Esophagus (tissue), 2 donors: Measurements from ENCODE around the gene CCBE1. TPM values are rescaled to one million over a fixed set of nuclear protein-coding genes. Genes with fewer than 3 reads are reported as not detected.

Experiments
- H3K27ac ChIP-seq, 2 donors: one replicate each; pipeline ENCODE4 v1.5.1; 2013; ENCODE audit warnings: low read depth in 2 of 2, mild to moderate bottlenecking in 2 of 2, inconsistent platforms in 1 of 2, low read length in 1 of 2, moderate library complexity in 1 of 2
- H3K27me3 ChIP-seq, 2 donors: one replicate each; pipeline ENCODE4 v1.6.1; 2013; ENCODE audit warnings: low read length in 2 of 2, control low read depth in 1 of 2, mild to moderate bottlenecking in 1 of 2; ENCODE audit not compliant: insufficient read depth in 2 of 2, control insufficient read depth in 1 of 2
- H3K36me3 ChIP-seq, 2 donors: one replicate each; pipeline ENCODE4 v1.6.1; 2013; ENCODE audit warnings: low read length in 1 of 2; ENCODE audit not compliant: control insufficient read depth in 2 of 2, insufficient read depth in 2 of 2
- H3K4me1 ChIP-seq, 2 donors: one replicate each; pipeline ENCODE4 v1.6.1; 2013; ENCODE audit warnings: low read length in 1 of 2; ENCODE audit not compliant: control insufficient read depth in 2 of 2, insufficient read depth in 2 of 2
- H3K4me3 ChIP-seq, 2 donors: one replicate each; pipeline ENCODE4 v1.5.1; 2013; ENCODE audit warnings: low read length in 2 of 2, mild to moderate bottlenecking in 2 of 2, low read depth in 1 of 2, moderate library complexity in 1 of 2
- H3K9me3 ChIP-seq, 2 donors: one replicate each; pipeline ENCODE4 v1.6.1; 2013; ENCODE audit warnings: mild to moderate bottlenecking in 2 of 2, low read depth in 1 of 2, low read length in 1 of 2, moderate library complexity in 1 of 2; ENCODE audit not compliant: control insufficient read depth in 2 of 2, insufficient read depth in 1 of 2
- WGBS, 2 donors: extraction: QIAGEN DNeasy Blood & Tissue Kit; methylation state at CpG; one replicate each; pipeline ENCODE4 v1.1.7; 2013; 5-methylcytosine and 5-hydroxymethylcytosine counted together
- polyA plus RNA-seq, 2 donors: library from polyadenylated mRNA; stranded (reverse); fragments of 200-250 nt; gene quantifications; one replicate each; pipeline ENCODE4 v1.2.3, GENCODE V29; 2013
- donor health status: healthy with polysubstance abuse.
- donor health status: Bipolar disorder and iron deficiency.

Gene CCBE1
- polyA plus RNA-seq, 2 donors: 0.18 to 0.34 TPM

DNA sequence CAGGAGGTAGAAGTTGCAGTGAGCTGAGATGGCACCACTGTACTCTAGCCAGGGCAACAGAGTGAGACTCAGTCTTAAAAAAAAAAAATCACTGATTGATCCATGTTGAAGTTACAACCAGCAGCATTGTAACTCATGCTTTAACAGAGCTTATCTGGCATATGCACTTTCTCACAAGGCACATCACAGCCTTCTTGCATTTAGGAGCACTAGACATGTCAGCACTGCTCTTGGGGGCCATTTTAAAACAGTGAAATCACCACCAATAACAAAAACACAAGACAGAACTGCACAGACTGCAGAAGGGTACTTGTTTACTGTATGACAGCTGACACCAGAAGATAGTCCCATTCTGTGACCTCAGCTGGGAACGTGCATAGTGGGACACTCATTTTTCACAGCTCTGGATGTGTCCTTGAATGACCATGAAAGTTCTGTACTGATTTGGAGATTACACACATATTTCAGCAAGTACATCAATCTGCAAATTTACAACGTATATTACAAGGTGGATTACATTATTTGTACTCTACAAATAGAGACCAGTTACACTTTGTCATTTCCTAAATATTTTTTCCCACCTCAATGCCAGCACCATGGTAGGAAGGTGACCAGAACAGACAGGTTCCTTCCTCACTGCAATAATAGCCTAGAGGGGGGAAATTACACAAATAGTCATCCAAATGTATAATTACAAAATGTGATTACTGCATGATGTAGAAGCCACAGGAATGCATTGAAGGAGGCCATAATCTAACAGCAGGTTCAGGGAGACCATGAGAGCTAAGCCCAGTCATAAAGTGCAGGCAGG lies 35.1 kb downstream of the CCBE1 start:
- no peaks in the 10 kb centered on the region for H3K9me3 ChIP-seq
- no peaks in the 10 kb centered on the region for H3K4me1 ChIP-seq
- no peak overlapping the region for H3K27ac ChIP-seq
- WGBS, 2 donors: 31 to 44% methylated on average over 2 of the region's 2 CpGs
- H3K27me3 ChIP-seq: no peaks in the 10 kb centered on the region
- H3K36me3 ChIP-seq: no peaks in the 10 kb centered on the region
- H3K4me3 ChIP-seq: no peak overlapping the region

DNA sequence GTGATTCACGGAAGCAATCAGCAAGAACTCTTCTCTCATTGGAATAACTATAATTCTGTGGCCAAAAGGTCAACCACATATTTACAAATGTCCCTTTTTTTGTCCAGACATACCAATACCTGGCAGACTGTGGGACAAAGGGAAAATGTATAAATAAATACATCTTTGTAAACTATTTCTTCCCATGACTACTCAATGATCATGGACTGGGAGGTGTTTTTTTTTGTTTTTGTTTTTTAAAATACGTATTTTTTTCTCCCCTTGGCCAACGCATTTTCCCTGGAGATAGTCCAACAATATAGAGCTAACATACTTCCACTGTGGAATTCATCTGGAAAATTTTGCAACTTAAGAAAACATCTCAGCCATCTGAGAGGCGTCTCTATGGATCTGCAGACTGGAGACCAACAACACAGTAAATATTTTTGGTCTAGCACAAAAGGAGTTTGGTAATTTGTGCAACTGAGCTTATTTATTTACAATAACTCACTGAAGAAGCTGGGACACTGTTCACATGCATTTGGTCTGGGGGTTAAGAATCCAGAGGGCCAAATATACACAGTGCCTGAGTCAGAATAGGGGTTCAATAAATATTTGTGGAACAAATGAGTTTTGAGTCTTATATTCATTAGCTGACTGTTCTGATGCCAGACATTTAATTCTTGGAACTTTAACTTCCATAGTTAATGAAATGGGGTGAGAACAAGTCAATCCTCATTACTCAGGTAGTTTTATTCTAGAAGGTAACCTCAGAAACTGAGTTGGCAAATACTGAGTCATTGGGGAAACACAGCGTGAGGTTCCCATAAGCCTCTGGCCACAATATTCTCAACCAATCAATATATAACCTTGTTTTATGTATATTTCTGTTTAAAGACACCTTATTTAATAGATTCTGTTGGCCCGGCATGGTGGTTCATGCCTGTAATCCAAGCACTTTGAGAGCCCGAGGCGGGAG lies 36.2 kb downstream of the CCBE1 start:
- no peaks in the 10 kb centered on the region for H3K36me3 ChIP-seq
- no peaks in the 10 kb centered on the region for H3K27me3 ChIP-seq
- H3K27ac ChIP-seq: no peak overlapping the region
- WGBS, 2 donors: 69 to 77% methylated on average over 8 of the region's 8 CpGs
- no peak overlapping the region for H3K4me3 ChIP-seq
- no peaks in the 10 kb centered on the region for H3K4me1 ChIP-seq
- H3K9me3 ChIP-seq: no peaks in the 10 kb centered on the region

- WGBS, 2 donors: 61 to 62% methylated on average over 4 of the region's 4 CpGs
- Histone ChIP-seq H3K4me3 (no peak overlapping the region), H3K27ac (no peak overlapping the region), H3K4me1 (no peaks in the 10 kb centered on the region), H3K9me3 (no peaks in the 10 kb centered on the region), H3K27me3 (no peaks in the 10 kb centered on the region), H3K36me3 (no peaks in the 10 kb centered on the region)
These were observed 36.9 kb downstream of the CCBE1 start for GRCh38 chr18:59660366-59660765.

- no peak overlapping the region for H3K27ac ChIP-seq
- no peaks in the 10 kb centered on the region for H3K9me3 ChIP-seq
- 74 to 80% methylated on average over 14 of the region's 14 CpGs for WGBS, 2 donors
- H3K4me3 ChIP-seq: no peak overlapping the region
- H3K27me3 ChIP-seq: no peaks in the 10 kb centered on the region
- H3K36me3 ChIP-seq: no peaks in the 10 kb centered on the region
- H3K4me1 ChIP-seq: no peaks in the 10 kb centered on the region
These were observed 37.6 kb downstream of the CCBE1 start for GRCh38 chr18:59659508-59660170.

DNA sequence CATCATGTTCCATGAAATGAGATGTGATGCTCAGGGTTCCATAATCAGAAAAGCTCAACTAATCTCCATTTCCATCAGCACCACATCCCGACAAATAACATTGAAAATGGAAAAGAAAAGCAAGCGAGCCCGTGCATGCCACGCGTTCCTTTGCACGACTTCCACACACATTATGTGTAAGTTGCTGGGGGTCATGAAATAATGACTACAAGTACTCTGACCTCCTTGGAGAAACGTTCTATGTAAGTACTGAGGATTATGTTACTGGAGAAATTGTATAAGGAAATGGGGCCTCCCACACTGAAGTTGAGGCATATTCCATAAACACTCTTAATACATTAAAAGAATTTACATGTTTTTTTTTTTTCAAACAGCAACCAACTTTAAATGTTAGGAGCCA lies 38.3 kb downstream of the CCBE1 start:
- Histone ChIP-seq H3K9me3 (no peaks in the 10 kb centered on the region), H3K36me3 (no peaks in the 10 kb centered on the region), H3K27me3 (no peaks in the 10 kb centered on the region), H3K4me3 (no peak overlapping the region), H3K27ac (no peak overlapping the region), H3K4me1 (no peaks in the 10 kb centered on the region)
- WGBS, 2 donors: 84 to 88% methylated on average over 7 of the region's 7 CpGs

GRCh38 chr18:59657012-59657411 lies 40.2 kb downstream of the CCBE1 start:
- H3K4me1 ChIP-seq: no peaks in the 10 kb centered on the region
- no peak overlapping the region for H3K27ac ChIP-seq
- H3K27me3 ChIP-seq: no peaks in the 10 kb centered on the region
- no peaks in the 10 kb centered on the region for H3K36me3 ChIP-seq
- no peaks in the 10 kb centered on the region for H3K9me3 ChIP-seq
- H3K4me3 ChIP-seq: no peak overlapping the region
- WGBS, 2 donors: 80 to 82% methylated on average over 5 of the region's 5 CpGs

- 87 to 89% methylated on average over 6 of the region's 6 CpGs for WGBS, 2 donors
- Histone ChIP-seq H3K27ac (no peak overlapping the region), H3K4me1 (no peaks in the 10 kb centered on the region), H3K27me3 (no peaks in the 10 kb centered on the region), H3K9me3 (no peaks in the 10 kb centered on the region), H3K36me3 (no peaks in the 10 kb centered on the region), H3K4me3 (no peak overlapping the region)
These were observed 40.8 kb downstream of the CCBE1 start for GRCh38 chr18:59656373-59656887.

- no peaks in the 10 kb centered on the region for H3K9me3 ChIP-seq
- H3K4me3 ChIP-seq: no peak overlapping the region
- no peaks in the 10 kb centered on the region for H3K4me1 ChIP-seq
- no peak overlapping the region for H3K27ac ChIP-seq
- no peaks in the 10 kb centered on the region for H3K36me3 ChIP-seq
- 81 to 84% methylated on average over 2 of the region's 2 CpGs for WGBS, 2 donors
- H3K27me3 ChIP-seq: no peaks in the 10 kb centered on the region
These were observed 41.5 kb downstream of the CCBE1 start for GRCh38 chr18:59655676-59656075.

- WGBS, 2 donors: 49 to 64% methylated on average over 5 of the region's 5 CpGs
These were observed 46.2 kb downstream of the CCBE1 start for GRCh38 chr18:59651071-59651470.

More at GRCh38 chr18:59651071-59651470, 46.2 kb downstream of the CCBE1 start:
- Histone ChIP-seq H3K27me3 (no peaks in the 10 kb centered on the region), H3K4me3 (no peak overlapping the region), H3K4me1 (no peaks in the 10 kb centered on the region), H3K9me3 (no peaks in the 10 kb centered on the region), H3K36me3 (no peaks in the 10 kb centered on the region), H3K27ac (no peak overlapping the region)
